GM12891 (cell line): ENCODE results near the gene UBE2U.

Experiments used
- PAX5 ChIP-seq: IDR thresholded peaks from 2 replicates; pipeline ENCODE4 v1.6.1; 2011; ENCODE audit warnings: low read length, moderate library complexity, mild to moderate bottlenecking; ENCODE audit not compliant: insufficient read depth, severe bottlenecking
- POLR2A ChIP-seq: IDR thresholded peaks from 2 replicates; pipeline ENCODE4 v1.6.1; 2011; ENCODE audit warnings: low read depth, low read length, control low read depth
- POLR2AphosphoS5 ChIP-seq: IDR thresholded peaks from 2 replicates; pipeline ENCODE4 v1.6.1; 2011; ENCODE audit warnings: low read depth, low read length, control low read depth
- POU2F2 ChIP-seq: IDR thresholded peaks from 2 replicates; pipeline ENCODE4 v1.6.1; 2011; ENCODE audit warnings: low read depth, mild to moderate bottlenecking, control low read depth, low read length, moderate library complexity
- SPI1 ChIP-seq: IDR thresholded peaks from 2 replicates; pipeline ENCODE4 v1.6.1; 2011; ENCODE audit warnings: low read depth, low read length, control low read depth
- TAF1 ChIP-seq: IDR thresholded peaks from 2 replicates; pipeline ENCODE4 v1.6.1; 2011; ENCODE audit warnings: low read depth, low read length, control low read depth

DNA sequence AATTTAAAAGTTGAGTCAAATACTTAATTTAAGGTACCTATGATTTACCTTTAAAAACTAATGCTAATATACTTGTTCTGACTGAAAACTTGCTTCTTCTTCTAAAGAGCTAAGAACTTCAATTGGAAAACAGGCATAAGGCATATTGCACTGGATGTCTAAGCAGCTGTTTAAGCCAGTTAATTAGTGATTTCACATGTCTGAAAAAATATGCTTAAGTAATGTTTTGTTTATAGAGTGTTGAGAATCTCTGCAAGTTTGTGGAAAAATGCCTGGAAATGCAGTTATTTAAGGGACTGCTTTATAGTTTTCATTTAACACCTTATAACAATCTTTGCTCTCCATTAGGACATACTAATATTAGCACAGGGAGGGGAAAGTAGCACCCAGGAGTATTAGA lies 28.2 kb downstream of the UBE2U start:
- TF ChIP-seq TAF1 (no peak), POU2F2 (no peak), POLR2A (no peak), PAX5 (no peak), POLR2AphosphoS5 (no peak), SPI1 (no peak)
